Activated T-helper 1 cell treated with Interleukin-2 at 50 U/mL for 16 hours (primary cell): ENCODE data around the gene TAF1B.
A peak's percentile ranks its signal among the peaks of the same experiment; 100 is the strongest.

Experiments used
- DNase-seq: peaks from one replicate; pipeline ENCODE4 v3.0.0-alpha.2; 2020; ENCODE audit warnings: low read depth

TAF1B gene

GRCh38 chr2:9808334-9809063 is 34.8 kb upstream of the TAF1B start:
- DNase-seq = no peak

DNA sequence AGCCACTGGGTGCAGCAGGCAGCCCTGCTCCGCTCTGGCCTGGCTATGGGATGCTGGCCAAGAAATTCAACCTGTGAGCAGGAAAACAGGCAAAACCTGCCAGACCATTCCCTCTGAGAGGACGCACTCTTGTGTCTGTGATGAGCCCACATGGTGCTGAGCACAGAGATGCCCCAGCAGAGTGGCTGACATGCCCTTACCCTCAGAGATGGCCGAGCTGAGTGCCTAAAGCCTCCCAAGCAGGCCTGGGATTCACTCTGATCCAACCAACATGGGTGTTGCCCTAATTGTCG is 34.3 kb upstream of the TAF1B start:
- DNase-seq = no peak

- DNase-seq = no peak
Observed at GRCh38 chr2:9809448-9810088, 33.7 kb upstream of the TAF1B start.

DNA sequence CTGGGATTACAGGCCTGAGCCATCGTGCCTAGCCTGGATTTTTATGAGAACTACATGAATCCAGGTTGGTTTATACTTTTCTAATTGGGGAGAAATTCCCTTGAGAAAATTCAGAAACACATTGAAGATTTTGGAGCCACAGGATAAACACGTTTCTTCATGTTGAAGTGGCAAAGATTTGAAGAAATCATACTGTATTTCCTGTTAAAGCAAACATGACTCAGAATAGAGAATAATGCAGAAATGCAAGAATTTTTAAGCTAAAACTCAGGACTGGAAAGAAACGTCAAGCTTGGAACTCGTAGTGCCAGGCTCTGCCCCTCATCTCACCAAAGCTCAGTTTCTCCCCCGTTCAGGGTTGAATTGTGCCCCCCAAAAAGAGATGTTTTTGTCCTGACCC is 32.1 kb upstream of the TAF1B start:
- DNase-seq = no peak

DNA sequence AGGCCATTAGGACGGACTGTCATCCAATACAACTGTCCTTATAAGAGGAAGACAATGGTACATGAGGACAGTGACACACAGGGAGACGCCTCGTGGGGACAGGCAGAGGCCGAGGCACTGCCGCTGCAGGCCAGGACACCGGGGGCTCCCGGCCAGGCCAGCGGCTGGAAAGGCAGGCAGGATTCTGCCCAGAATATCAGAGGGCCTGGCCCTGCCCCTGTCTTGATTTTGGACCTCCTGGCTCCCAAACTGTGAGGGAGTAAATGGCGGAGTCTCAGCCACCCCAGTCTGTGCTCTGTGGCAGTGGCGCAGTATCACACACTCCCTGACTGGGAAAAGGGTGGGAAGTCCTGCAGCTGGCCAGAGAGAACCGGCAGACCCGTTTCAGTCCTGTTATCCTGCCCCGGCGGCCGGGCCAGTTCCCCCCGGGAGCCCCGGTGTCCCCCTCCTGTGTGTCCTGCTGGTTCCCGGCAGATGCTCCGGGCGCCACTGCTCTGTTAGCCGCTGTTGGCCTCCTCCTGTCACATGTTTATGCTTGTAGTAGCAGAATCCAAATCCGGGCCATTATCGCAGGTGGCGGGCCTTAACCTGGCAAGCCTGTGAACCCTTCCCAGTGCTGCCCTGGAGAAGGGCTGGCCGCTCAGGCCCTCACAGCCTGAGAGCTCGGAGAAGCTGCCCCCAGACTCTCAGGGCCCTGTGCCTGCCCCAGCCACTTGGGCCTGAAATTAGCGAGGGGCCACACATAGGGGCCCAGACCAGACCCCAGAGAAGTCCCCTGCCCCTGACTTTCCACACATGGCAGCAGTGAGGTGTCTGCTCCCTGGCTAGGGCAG is 31.4 kb upstream of the TAF1B start:
- no peak for DNase-seq

- no peak for DNase-seq
Observed at GRCh38 chr2:9812945-9813311, 30.3 kb upstream of the TAF1B start.

DNA sequence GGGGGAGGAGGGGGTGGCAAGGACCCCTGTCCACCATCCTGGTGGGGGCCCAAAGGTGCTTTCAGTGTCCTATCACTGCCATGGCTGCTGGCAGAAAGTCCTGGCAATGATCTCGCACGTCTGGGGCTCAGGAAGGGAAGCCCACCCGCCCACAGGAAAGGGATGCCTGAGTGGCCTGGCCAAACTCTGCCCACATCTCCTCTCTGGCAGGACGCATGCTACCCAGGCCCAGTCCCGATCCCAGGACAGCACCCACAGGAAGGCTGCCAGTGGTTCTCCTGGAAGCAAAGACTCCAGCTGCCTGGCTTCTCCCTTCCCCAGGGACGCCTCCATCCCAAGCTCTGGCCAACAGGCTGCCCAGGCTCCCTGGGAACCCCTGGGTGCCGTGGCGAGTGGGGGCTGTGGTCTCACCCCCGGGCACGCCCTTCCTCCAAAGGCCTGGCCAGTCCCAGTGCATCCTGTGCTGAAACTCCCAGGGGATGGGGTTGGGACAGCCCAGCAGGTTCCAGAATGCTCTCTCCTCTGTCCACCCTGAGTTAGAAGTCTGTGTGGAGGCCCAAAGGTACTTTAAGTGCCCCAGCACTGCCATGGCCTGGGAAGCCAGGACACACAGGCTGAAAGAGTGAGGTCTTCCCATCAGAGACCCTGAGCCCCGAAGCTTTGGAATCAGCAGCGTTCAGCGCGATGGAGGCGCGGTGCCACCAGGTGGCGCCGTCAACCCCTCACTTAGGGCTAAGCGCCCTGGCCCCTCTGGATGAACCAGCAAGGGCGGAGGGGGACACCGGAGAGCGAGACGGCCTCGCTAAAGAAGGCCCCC is 29.8 kb upstream of the TAF1B start:
- DNase-seq = peak; percentile 47

GRCh38 chr2:9814129-9814868 is 29.0 kb upstream of the TAF1B start:
- DNase-seq = no peak

GRCh38 chr2:9815076-9815475 is 28.2 kb upstream of the TAF1B start:
- DNase-seq = no peak

GRCh38 chr2:9815844-9816279 is 27.4 kb upstream of the TAF1B start:
- no peak for DNase-seq

DNA sequence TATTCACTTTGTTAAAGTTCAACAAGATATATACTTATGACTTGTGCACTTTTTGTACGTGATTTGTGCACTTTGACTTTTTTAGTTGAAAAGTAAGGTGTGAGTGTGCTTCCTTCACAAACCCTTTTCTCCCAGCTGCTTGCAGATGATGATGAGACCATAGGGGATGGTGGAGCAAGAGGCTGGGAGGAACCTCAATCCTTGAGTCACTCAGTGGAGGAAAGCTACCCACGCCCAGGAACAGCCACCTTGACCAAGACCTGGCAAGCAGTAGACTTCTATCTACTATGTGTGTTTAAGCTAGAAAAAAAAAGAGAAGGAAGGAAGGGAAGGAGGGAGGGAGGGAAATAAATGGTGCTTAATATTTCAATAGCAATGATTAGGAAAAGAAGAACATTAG is 25.2 kb upstream of the TAF1B start:
- no peak for DNase-seq

DNA sequence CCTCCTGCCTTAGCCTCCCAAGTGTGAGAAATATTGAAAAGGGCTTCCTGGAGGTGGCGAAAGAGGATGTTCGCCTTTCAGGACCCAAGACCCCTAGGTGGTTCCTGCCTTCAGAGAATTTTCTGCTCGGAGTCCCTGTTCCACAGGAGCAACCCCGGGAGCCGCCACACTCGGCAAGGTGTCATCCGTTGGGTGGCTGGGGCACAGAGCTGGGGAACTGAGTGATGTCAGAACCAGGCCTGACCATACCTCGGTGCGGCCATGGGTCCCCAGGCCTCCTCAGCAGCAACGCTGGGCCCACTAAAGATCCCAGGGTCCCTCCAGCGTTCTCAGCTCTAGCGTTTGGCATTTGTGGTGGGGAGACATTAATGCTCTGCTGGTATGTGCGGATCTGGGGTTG is 23.7 kb upstream of the TAF1B start:
- no peak for DNase-seq

- no peak for DNase-seq
Observed at GRCh38 chr2:9820020-9820973, 23.0 kb upstream of the TAF1B start.

DNA sequence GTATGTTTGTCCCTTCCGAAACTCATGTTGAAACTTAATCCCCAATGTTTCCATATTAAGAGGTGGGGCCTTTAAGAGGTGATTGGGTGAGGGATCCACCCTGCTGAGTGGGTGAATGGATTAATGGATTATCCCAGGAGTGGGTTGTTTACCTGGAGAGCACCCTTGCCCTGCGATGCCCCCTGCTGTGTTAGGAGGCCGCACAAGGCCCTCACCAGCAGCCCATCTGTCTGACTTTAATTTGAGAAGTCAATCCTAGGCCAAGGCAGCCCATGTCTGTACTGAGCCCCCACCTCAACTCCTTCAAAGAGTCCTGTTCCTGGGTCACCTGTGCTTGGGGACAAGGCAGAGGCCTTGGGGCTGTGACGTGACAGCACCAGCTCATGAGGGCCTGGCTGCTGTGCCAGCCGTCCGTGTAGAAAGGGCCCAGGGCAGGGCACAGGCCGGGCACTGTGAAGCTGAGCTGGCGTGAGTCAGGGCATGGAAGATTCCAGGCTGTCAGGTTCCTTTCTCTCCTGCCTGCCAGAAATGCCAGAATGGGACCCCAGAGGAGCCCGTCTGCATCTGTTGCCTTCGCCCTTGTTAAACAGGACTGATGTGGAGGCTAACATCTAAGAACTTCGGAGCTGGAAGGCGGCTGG is 21.3 kb upstream of the TAF1B start:
- no peak for DNase-seq

DNA sequence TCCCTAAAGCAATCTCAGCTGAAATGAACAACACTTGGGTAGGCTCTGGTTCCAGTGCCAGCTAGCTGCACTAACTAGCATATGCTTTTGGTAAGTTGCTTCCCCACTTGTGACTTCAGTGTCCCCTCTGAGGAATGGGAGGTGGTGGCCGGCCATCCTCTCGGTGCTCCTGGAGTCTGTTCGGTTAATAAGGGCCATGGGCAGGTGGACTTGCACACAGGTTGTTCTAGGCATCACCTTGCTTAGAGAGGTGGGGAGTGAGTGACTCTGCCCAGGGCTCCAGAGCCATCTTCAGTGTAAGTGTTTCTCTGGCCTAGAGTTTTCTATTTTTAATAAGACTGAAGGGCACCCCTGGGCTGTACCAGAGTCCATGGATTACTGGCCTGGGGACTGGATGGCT is 18.8 kb upstream of the TAF1B start:
- DNase-seq = no peak

- no peak for DNase-seq
Observed at GRCh38 chr2:9824956-9825720, 18.1 kb upstream of the TAF1B start.

- DNase-seq = no peak
Observed at GRCh38 chr2:9826208-9826607, 17.1 kb upstream of the TAF1B start.

DNA sequence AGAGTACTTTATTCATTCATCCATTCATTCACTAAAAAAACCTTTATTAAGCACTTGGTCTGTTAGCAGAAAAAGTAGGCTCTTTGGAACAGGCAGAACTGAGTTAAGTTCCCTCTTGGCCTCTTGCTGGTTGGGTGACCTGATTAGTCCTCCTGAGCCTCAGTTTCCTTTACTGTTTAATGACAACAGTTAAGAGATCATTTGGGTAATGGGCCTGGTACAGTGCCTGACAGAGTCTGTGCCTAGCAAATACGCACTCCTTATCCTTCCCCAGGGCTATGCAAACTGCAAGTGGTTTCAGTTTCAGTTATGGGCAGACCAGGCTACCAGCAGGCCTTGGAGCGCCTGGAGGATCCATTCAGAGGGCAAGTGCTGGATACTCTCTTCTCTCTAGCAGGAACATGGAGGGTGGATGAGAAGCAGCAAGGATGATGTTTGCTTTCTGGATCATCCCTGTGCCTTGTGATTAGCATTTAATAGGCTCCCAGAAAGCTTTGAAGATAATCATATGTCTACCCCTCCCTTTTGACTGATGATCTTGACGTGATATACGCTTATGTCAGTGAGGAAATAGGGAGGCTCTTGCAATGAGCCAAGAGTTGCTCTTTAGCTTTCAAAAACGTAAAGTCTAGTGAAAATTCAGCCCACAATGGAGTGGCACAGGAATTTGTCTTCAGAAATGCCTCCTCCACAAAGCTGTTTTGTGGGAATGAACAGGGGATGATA is 12.4 kb upstream of the TAF1B start:
- no peak for DNase-seq

- DNase-seq = no peak
Observed at GRCh38 chr2:9831670-9832069, 11.6 kb upstream of the TAF1B start.
